Progenitor cell of endocrine pancreas (in vitro differentiated cells): ENCODE measurements around the gene RDH8. TPM values are rescaled to one million over a fixed set of nuclear protein-coding genes. Genes with fewer than 3 reads are reported as not detected.

Experiments used
- DNase-seq: peaks from one replicate; pipeline ENCODE4 v3.0.0; 2021; ENCODE audit warnings: low spot score; ENCODE audit not compliant: unreplicated experiment
- H3K27ac Mint-ChIP-seq: 2 replicates; pipeline ENCODE4 v1.8.0; 2021; ENCODE audit warnings: mild to moderate bottlenecking, moderate library complexity, mixed read lengths
- H3K27me3 Mint-ChIP-seq: 2 replicates; pipeline ENCODE4 v1.8.0; 2021; ENCODE audit warnings: mixed read lengths
- H3K36me3 Mint-ChIP-seq: 2 replicates; pipeline ENCODE4 v1.8.0; 2022; ENCODE audit warnings: mixed read lengths; ENCODE audit not compliant: insufficient read depth
- H3K4me1 Mint-ChIP-seq: 2 replicates; pipeline ENCODE4 v1.8.0; 2021; ENCODE audit warnings: low read depth, mixed read lengths
- H3K4me3 Mint-ChIP-seq: 2 replicates; pipeline ENCODE4 v1.8.0; 2021; ENCODE audit warnings: low read depth, mild to moderate bottlenecking, moderate library complexity, mixed read lengths
- H3K9me3 Mint-ChIP-seq: 2 replicates; pipeline ENCODE4 v1.8.0; 2021; ENCODE audit warnings: low read depth, mixed read lengths
- total RNA-seq: library from RNA; stranded (reverse); gene quantifications from 2 replicates; pipeline ENCODE4 v1.2.1, GENCODE V29; 2021
- TF ChIP-seq, protein P1 (sequence below): fragments of 200-600 bp; sonication (generic); IDR thresholded peaks from one replicate; pipeline ENCODE4 v1.5.0; 2021; ENCODE audit warnings: antibody characterized with exemption, mild to moderate bottlenecking; ENCODE audit not compliant: unreplicated experiment

Gene RDH8
- total RNA-seq, 1 donor from 2014 or later = not detected

DNA sequence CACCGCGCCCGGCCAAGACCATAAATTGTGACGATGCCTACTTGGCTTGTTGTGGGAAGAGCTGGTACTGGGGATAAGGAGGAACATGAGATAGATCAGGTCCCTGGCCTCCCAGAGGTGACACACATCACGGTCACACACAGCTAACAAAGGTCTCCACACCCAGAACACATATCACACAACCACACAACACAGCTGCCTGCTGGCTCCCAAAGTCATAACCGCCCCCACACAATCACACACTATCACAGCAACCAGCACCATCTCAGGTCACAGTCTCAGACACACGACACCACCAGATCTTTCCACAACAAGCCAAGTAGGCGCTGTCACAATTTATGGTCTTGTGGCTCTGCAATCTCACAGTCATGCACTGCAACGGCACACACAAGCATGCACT, 8.7 kb upstream of the RDH8 start:
- Mint-ChIP-seq H3K9me3 (no peaks in the 10 kb centered on the region), H3K27me3 (peaks cover 67% of the 10 kb centered on the region)
- DNase-seq = no peak

GRCh38 chr19:10005632-10006334, 7.5 kb upstream of the RDH8 start:
- Mint-ChIP-seq H3K4me1 (peaks cover 11% of the 10 kb centered on the region), H3K27me3 (peaks cover 66% of the 10 kb centered on the region), H3K36me3 (no peaks in the 10 kb centered on the region), H3K9me3 (no peaks in the 10 kb centered on the region), H3K4me3 (no peak overlapping the region), H3K27ac (peak overlapping the region; percentile 85)
- DNase-seq = no peak
- TF ChIP-seq, protein P1, sequence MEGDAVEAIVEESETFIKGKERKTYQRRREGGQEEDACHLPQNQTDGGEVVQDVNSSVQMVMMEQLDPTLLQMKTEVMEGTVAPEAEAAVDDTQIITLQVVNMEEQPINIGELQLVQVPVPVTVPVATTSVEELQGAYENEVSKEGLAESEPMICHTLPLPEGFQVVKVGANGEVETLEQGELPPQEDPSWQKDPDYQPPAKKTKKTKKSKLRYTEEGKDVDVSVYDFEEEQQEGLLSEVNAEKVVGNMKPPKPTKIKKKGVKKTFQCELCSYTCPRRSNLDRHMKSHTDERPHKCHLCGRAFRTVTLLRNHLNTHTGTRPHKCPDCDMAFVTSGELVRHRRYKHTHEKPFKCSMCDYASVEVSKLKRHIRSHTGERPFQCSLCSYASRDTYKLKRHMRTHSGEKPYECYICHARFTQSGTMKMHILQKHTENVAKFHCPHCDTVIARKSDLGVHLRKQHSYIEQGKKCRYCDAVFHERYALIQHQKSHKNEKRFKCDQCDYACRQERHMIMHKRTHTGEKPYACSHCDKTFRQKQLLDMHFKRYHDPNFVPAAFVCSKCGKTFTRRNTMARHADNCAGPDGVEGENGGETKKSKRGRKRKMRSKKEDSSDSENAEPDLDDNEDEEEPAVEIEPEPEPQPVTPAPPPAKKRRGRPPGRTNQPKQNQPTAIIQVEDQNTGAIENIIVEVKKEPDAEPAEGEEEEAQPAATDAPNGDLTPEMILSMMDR = no peak

More for the DNA sequence above, 8.7 kb upstream of the RDH8 start:
- H3K27ac Mint-ChIP-seq = no peak overlapping the region
- no peak overlapping the region for H3K4me3 Mint-ChIP-seq
- TF ChIP-seq, protein P1 = no peak
- H3K36me3 Mint-ChIP-seq = no peaks in the 10 kb centered on the region
- H3K4me1 Mint-ChIP-seq = peaks cover 8% of the 10 kb centered on the region

GRCh38 chr19:10006335-10006708, 7.0 kb upstream of the RDH8 start:
- Mint-ChIP-seq H3K27ac (no peak overlapping the region), H3K4me3 (no peak overlapping the region), H3K27me3 (peaks cover 72% of the 10 kb centered on the region), H3K4me1 (peaks cover 11% of the 10 kb centered on the region), H3K36me3 (no peaks in the 10 kb centered on the region), H3K9me3 (no peaks in the 10 kb centered on the region)
- TF ChIP-seq, protein P1 = no peak
- DNase-seq = no peak

GRCh38 chr19:10006752-10007323, 6.4 kb upstream of the RDH8 start:
- H3K36me3 Mint-ChIP-seq = no peaks in the 10 kb centered on the region
- H3K27me3 Mint-ChIP-seq = peaks cover 77% of the 10 kb centered on the region
- no peaks in the 10 kb centered on the region for H3K9me3 Mint-ChIP-seq

GRCh38 chr19:10007371-10008183, 5.7 kb upstream of the RDH8 start:
- TF ChIP-seq, protein P1 = no peak
- Mint-ChIP-seq H3K27me3 (peaks cover 80% of the 10 kb centered on the region), H3K36me3 (no peaks in the 10 kb centered on the region), H3K9me3 (no peaks in the 10 kb centered on the region), H3K27ac (no peak overlapping the region), H3K4me3 (no peak overlapping the region), H3K4me1 (peaks cover 11% of the 10 kb centered on the region)
- no peak for DNase-seq

More at GRCh38 chr19:10006752-10007323, 6.4 kb upstream of the RDH8 start:
- TF ChIP-seq, protein P1 = no peak
- Mint-ChIP-seq H3K4me1 (peaks cover 11% of the 10 kb centered on the region), H3K27ac (no peak overlapping the region), H3K4me3 (no peak overlapping the region)
- DNase-seq = no peak
